ENCODE measurements around the gene SERINC2.

The SERINC2 gene

DNA sequence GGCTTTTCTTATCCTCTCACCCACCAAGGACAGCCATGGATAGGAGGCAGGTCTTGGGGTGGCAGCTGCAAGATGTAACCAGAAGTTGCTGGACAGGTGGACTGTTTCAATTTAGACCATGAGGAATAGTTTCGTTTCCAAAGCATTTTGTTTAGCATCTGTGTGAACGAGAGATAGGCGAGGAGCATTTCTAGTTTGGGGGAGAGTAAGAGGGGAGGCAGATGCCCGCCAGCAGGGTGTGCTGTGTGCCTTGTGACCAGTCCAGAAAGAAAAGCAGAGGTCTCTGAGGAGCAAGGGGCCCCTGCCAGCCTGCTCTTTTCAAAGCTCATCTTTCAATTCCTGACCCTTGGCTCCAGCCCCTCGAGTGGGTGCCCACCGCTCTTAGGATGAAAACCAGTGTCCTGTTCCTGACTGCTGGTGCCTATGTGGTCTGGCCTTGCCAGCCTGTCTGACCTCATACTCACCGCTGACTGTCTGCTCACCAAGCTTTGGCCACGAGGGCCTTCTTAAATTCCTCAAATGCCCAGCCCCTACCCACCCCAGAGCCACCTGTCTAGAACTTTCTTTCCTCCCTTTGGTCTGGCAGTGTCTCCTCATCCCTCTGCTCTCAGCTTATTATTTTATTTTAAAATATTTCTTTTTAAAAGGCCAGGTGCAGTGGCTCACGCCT is 8.5 kb downstream of the SERINC2 start:
- H3K4me3 ChIP-seq (ENCODE audit: low read depth, low read length), result no peak overlapping the region
- POLR2A ChIA-PET, result interaction anchor here (0.7 kb wide), 1 partner anchor 27 kb away, joined by 3 read pairs; no protein-coding TSS in a partner anchor
- DNase-seq (ENCODE audit: low read depth, low spot score), result no peak
- CTCF ChIA-PET, result interaction anchor here (0.6 to 20.6 kb wide), 32 partner anchors 9 to 389 kb away, joined by 3 to 640 read pairs (median 4); partner anchors contain the start of genes FABP3 and SERINC2
- TF ChIP-seq, protein P1, sequence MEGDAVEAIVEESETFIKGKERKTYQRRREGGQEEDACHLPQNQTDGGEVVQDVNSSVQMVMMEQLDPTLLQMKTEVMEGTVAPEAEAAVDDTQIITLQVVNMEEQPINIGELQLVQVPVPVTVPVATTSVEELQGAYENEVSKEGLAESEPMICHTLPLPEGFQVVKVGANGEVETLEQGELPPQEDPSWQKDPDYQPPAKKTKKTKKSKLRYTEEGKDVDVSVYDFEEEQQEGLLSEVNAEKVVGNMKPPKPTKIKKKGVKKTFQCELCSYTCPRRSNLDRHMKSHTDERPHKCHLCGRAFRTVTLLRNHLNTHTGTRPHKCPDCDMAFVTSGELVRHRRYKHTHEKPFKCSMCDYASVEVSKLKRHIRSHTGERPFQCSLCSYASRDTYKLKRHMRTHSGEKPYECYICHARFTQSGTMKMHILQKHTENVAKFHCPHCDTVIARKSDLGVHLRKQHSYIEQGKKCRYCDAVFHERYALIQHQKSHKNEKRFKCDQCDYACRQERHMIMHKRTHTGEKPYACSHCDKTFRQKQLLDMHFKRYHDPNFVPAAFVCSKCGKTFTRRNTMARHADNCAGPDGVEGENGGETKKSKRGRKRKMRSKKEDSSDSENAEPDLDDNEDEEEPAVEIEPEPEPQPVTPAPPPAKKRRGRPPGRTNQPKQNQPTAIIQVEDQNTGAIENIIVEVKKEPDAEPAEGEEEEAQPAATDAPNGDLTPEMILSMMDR (IDR thresholded peaks at IDR 0.05; ENCODE audit: insufficient read depth, low read length, missing control alignments), result peak; percentile 59

DNA sequence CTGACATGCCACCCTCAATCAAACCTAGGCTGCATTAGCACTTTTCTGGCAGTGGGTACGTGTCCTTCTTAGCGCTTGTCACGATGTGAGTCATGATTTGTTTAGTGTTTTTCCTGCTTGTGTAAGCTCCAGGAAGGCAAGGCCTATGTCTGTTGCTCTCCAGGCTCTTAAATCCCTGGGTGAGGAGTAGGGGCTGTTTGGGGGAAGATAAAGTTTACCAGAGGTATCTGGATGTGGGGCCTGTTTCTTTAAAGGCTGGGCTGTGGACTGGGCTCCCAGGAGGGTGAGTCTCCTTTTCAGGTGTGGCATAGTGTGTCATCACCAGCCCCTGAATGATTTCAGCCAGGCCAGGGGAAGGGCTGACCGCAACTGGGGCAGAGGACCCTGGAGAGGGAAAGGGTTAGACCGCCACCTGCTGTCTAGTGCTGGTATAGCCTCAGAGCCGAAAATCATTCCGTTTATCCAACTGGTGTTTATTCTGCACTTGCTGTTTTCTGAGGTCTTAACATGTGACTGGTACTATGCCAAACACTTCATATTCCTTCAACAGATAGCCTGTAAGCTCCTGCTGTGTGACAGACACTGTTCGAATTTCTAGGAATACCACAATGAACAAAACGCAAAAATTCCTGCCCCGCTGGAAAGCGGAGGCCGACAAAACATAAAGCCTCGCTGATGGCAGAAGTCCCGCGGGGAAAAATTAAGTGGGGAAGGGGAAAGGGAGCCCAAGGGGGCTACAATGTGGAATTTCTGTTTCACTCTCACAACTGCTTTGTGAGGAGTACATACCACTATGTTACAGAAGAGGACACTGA is 9.7 kb downstream of the SERINC2 start:
- CTCF ChIA-PET, result interaction anchor here (0.6 to 20.6 kb wide), 36 partner anchors 8 to 366 kb away, joined by 3 to 640 read pairs (median 4); partner anchors contain the start of genes FABP3, SERINC2, SNRNP40 and ZCCHC17
- H3K4me3 ChIP-seq (ENCODE audit: low read depth, low read length), result no peak overlapping the region
- DNase-seq (ENCODE audit: low read depth, low spot score), result no peak
- POLR2A ChIA-PET, result interaction anchor here (0.6 kb wide), 1 partner anchor 49 kb away, joined by 3 read pairs; no protein-coding TSS in a partner anchor
- TF ChIP-seq, protein P1 (IDR thresholded peaks at IDR 0.05; ENCODE audit: insufficient read depth, low read length, missing control alignments), result peak; percentile 92

DNA sequence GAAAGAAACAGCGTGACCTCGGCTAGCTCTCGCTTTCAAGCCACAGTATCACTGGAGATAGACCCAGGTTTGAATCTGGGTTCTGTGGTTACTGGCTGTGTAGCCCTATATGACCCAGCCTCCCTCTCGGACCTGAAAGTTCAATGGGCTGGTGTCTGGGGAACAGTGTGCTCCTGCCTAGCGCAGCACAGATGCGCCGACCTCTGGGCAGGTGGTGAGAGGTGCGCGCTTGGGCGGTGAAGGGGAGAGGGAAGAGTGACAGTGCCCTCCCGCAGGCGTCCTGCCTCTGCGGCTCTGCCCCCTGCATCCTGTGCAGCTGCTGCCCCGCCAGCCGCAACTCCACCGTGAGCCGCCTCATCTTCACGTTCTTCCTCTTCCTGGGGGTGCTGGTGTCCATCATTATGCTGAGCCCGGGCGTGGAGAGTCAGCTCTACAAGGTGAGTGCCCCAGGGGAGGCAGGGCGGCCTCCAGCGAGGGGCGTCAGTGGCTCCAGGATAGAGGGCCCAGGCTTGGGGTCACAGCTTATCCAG is 10.5 kb downstream of the SERINC2 start:
- CTCF ChIA-PET, result interaction anchor here (0.6 to 20.6 kb wide), 19 partner anchors 8 to 262 kb away, joined by 3 to 640 read pairs (median 6); partner anchors contain the start of genes FABP3 and SERINC2
- no peak overlapping the region for H3K4me3 ChIP-seq (ENCODE audit: low read depth, low read length)
- DNase-seq (ENCODE audit: low read depth, low spot score), result no peak
- TF ChIP-seq, protein P1 (IDR thresholded peaks at IDR 0.05; ENCODE audit: insufficient read depth, low read length, missing control alignments), result no peak
- POLR2A ChIA-PET, result no interaction called here

DNA sequence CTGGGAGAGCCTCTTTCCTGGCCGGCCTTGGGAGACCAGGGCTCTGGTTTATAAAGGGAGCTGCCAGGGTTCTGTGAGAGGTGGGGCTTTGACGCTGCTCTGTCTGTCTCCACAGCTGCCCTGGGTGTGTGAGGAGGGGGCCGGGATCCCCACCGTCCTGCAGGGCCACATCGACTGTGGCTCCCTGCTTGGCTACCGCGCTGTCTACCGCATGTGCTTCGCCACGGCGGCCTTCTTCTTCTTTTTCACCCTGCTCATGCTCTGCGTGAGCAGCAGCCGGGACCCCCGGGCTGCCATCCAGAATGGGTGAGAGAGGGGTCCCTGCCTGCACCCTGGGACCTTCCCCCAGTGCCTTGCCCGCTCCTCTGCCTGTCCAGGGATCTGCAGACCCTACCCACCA is 11.6 kb downstream of the SERINC2 start:
- DNase-seq (ENCODE audit: low read depth, low spot score), result no peak
- POLR2A ChIA-PET, result no interaction called here
- TF ChIP-seq, protein P1 (IDR thresholded peaks at IDR 0.05; ENCODE audit: insufficient read depth, low read length, missing control alignments), result no peak
- CTCF ChIA-PET, result interaction anchor here (1.1 to 20.6 kb wide), 7 partner anchors 13 to 243 kb away, joined by 3 to 640 read pairs (median 61); partner anchors contain the start of genes FABP3 and SERINC2
- H3K4me3 ChIP-seq (ENCODE audit: low read depth, low read length), result no peak overlapping the region

GRCh38 chr1:31425301-31426081 is 12.5 kb downstream of the SERINC2 start:
- no peak for DNase-seq (ENCODE audit: low read depth, low spot score)
- no peak overlapping the region for H3K4me3 ChIP-seq (ENCODE audit: low read depth, low read length)
- ChIA-PET POLR2A (no interaction called here), CTCF (interaction anchor here (1.1 to 20.6 kb wide), 7 partner anchors 30 to 244 kb away, joined by 3 to 640 read pairs (median 6); no protein-coding TSS in a partner anchor)
- TF ChIP-seq, protein P1 (IDR thresholded peaks at IDR 0.05; ENCODE audit: insufficient read depth, low read length, missing control alignments), result no peak
